ES-I3 (cell line): ENCODE results near the gene FBXO34.
"Not testable (repeated sequence)": the region's sequence is repeated elsewhere in the genome, so short reads cannot be mapped to it uniquely, and the experiment has no call there.

Experiments
- H3K36me3 ChIP-seq: 2 replicates; pipeline ENCODE4 v1.6.1; 2013; ENCODE audit warnings: mild to moderate bottlenecking, low read length, control low read depth, moderate library complexity; ENCODE audit not compliant: insufficient read depth
- H3K4me1 ChIP-seq: 2 replicates; pipeline ENCODE4 v1.6.1; 2013; ENCODE audit warnings: mild to moderate bottlenecking, control low read depth, low read length; ENCODE audit not compliant: insufficient read depth
- H3K9ac ChIP-seq: 2 replicates; pipeline ENCODE4 v1.6.1; 2013; ENCODE audit warnings: low read depth, mild to moderate bottlenecking, low read length, moderate library complexity
- H3K9me3 ChIP-seq: 2 replicates; pipeline ENCODE4 v1.6.1; 2013; ENCODE audit warnings: mild to moderate bottlenecking, low read length, moderate library complexity; ENCODE audit not compliant: control insufficient read depth, insufficient read depth

The FBXO34 gene

GRCh38 chr14:55309761-55310365 is 38.6 kb downstream of the FBXO34 start:
- peaks cover 7% of the 10 kb centered on the region; the same call in 1 of the 2 replicates for H3K4me1 ChIP-seq
- H3K9me3 ChIP-seq, result peaks cover 18% of the 10 kb centered on the region; the same call in 1 of the 2 replicates
- no peak overlapping the region for H3K9ac ChIP-seq
- no peaks in the 10 kb centered on the region for H3K36me3 ChIP-seq

GRCh38 chr14:55312379-55313030 is 41.3 kb downstream of the FBXO34 start:
- H3K9ac ChIP-seq, H3K36me3 ChIP-seq: not testable (repeated sequence)
- H3K9me3 ChIP-seq, result peaks cover 18% of the 10 kb centered on the region; the same call in 1 of the 2 replicates

GRCh38 chr14:55313480-55313879 is 42.3 kb downstream of the FBXO34 start:
- no peak overlapping the region for H3K9ac ChIP-seq
- no peaks in the 10 kb centered on the region for H3K4me1 ChIP-seq
- no peaks in the 10 kb centered on the region for H3K36me3 ChIP-seq
- H3K9me3 ChIP-seq, result peaks cover 18% of the 10 kb centered on the region; the same call in 1 of the 2 replicates

More at GRCh38 chr14:55312379-55313030, 41.3 kb downstream of the FBXO34 start:
- not testable (repeated sequence) for H3K4me1 ChIP-seq

DNA sequence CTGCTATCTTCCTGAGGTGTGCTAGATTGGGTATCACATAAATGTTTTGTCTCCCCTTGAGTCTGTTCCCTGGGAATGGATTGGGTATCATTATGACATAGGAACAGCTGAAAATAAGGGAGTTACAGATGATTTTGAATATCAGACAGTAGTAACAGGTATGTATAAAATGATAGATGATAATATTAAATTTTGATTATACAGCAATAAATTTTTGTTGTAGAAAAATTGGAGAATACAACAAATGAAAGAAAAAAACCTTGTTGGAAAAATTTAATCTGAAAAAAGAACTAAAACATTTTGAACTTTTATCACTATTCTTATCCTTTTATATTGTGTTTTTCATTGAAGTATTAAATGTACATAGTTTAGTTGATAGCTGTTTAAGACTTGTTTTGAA is 43.2 kb downstream of the FBXO34 start:
- Histone ChIP-seq H3K9me3 (peaks cover 16% of the 10 kb centered on the region; the same call in 1 of the 2 replicates), H3K36me3 (no peaks in the 10 kb centered on the region), H3K9ac (no peak overlapping the region), H3K4me1 (no peaks in the 10 kb centered on the region)

GRCh38 chr14:55316564-55316963 is 45.3 kb downstream of the FBXO34 start:
- no peaks in the 10 kb centered on the region for H3K4me1 ChIP-seq
- H3K9ac ChIP-seq, result no peak overlapping the region
- H3K9me3 ChIP-seq, result peaks cover 7% of the 10 kb centered on the region; the same call in 1 of the 2 replicates
- H3K36me3 ChIP-seq, result peaks cover 2% of the 10 kb centered on the region; the same call in 1 of the 2 replicates

GRCh38 chr14:55317542-55318306 is 46.5 kb downstream of the FBXO34 start:
- H3K36me3 ChIP-seq, result peaks cover 2% of the 10 kb centered on the region; the same call in 1 of the 2 replicates

GRCh38 chr14:55318694-55319093 is 47.5 kb downstream of the FBXO34 start:
- H3K36me3 ChIP-seq, result peaks cover 2% of the 10 kb centered on the region; the same call in 1 of the 2 replicates
- H3K4me1 ChIP-seq, result no peaks in the 10 kb centered on the region
- H3K9ac ChIP-seq, result no peak overlapping the region
- no peaks in the 10 kb centered on the region for H3K9me3 ChIP-seq

More at GRCh38 chr14:55317542-55318306, 46.5 kb downstream of the FBXO34 start:
- H3K4me1 ChIP-seq, result no peaks in the 10 kb centered on the region
- no peak overlapping the region for H3K9ac ChIP-seq
- peaks cover 5% of the 10 kb centered on the region; the same call in 1 of the 2 replicates for H3K9me3 ChIP-seq

DNA sequence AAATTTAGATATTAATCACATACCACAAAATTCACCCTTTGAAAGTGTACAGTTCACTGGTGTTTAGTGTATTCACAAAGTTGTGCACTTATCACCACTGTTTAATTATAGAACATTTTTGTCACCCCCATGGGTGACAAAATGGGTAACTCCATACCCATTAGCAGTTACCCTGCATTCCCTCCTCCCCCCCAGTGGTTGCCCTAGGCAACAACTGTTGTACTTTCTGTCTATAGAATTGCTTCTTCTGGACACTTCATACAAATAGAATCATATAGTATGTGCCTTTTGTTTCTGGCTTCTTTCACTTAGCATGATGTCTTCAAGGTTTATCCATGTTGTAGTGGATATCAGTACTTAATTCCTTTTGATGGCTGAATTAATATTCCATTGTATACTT is 52.7 kb downstream of the FBXO34 start:
- Histone ChIP-seq H3K36me3 (peaks cover 2% of the 10 kb centered on the region; the same call in 1 of the 2 replicates), H3K9me3 (no peaks in the 10 kb centered on the region), H3K9ac (no peak overlapping the region), H3K4me1 (no peaks in the 10 kb centered on the region)

GRCh38 chr14:55324812-55325211 is 53.6 kb downstream of the FBXO34 start:
- no peaks in the 10 kb centered on the region for H3K9me3 ChIP-seq
- no peaks in the 10 kb centered on the region for H3K4me1 ChIP-seq
- peaks cover 2% of the 10 kb centered on the region; the same call in 1 of the 2 replicates for H3K36me3 ChIP-seq
- H3K9ac ChIP-seq, result no peak overlapping the region

DNA sequence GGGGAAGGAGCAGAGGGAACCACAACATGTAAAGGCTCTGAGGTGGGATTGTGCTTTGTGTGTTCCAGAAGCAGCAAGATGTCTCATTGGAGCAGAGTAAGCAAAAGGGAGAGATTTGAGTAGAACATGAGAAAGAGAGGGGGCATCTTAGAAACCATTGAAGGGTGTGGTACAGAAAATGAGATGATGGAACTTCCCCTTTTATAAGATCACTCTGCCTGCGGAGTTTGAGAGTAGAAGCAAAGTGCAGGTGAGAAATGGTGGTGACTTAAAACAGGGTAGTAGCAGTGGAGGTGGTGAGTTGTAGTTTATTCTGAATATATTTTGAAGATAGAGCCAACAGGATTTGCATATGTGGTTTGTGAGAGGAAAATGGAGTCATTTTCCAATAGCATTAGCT is 56.0 kb downstream of the FBXO34 start:
- H3K9me3 ChIP-seq, result no peaks in the 10 kb centered on the region
- no peaks in the 10 kb centered on the region for H3K4me1 ChIP-seq
- H3K36me3 ChIP-seq, result no peaks in the 10 kb centered on the region
- H3K9ac ChIP-seq, result no peak overlapping the region

- Histone ChIP-seq H3K9me3 (no peaks in the 10 kb centered on the region), H3K36me3 (no peaks in the 10 kb centered on the region), H3K9ac (no peak overlapping the region), H3K4me1 (no peaks in the 10 kb centered on the region; the same call in 1 of the 2 replicates)
Observed at GRCh38 chr14:55328317-55328716, 57.1 kb downstream of the FBXO34 start.

DNA sequence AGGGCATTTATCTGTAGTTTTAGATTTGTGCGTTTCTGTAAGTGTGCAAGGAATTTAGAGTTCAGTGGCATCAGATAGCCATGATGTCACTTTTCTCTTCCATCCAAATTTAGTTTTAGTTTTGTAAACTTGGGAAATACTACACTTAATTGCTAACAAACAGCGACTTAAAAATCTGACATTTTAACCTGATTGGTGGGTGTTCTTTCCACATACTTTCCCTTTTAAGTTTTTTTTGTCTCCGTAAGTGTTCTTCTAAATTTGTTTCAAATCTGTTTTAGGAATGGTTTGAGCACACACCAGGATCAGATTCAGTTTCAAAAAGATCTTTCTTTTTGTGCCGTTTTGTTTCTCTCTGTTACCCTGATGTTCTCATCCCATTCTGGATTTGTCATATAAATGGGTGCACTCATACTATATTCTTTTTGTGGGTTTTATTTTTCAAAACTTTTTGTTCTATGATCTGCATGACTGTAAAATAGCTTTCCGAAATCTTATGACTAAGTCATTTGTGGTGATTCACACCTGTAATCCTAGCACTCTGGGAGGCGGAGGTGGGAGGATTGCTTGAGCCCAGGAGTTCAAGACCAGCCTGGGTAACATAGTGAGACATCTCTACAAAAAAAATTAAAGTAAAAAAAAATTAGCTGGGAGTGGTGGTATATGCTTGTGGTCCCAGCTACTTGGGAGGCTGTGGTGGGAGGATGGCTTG is 58.9 kb downstream of the FBXO34 start:
- Histone ChIP-seq H3K4me1 (peaks cover 7% of the 10 kb centered on the region), H3K9ac (no peak overlapping the region), H3K9me3 (no peaks in the 10 kb centered on the region), H3K36me3 (no peaks in the 10 kb centered on the region)

DNA sequence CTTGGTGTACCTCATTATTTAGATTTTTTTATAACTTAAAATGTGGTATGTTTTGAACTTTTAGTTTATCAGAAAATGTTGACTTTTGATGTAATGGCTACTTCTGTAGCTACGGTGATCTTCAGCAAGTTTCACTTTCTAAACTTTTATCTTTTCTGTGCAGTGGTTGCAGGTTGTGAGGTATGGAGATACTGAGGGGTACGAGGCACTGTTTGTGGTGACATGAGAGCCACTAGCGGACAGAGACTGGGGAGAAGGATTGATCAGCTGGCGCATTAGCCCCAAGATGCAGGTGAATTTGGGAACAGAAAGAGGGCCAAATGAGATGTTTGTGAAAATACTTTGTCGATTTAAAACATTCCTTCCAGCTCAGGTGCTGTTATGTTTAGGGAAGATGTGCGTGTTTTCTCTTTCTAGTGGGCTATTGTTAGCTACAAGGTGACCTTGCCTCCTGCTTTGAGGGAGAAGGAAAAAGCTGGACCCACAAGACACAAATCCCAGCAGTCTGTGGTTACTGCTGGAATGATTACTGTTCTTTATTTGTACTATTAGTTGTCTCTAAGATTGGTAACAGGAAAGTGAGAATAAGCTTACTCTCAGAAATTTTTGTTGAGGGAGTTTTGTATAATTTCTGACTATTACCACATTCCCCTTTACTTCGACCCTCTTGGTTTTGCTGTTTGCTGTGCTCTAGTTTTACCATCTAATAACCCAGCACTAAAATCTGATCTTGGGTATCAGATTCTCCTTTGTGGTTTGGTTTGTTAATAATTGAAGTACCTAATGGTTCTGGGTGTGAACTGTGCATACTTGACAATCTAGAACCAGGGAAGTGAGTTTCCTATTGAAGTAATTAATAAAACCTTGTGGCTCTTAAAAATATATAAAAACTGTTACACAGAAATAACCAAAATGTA is 61.7 kb downstream of the FBXO34 start:
- H3K9ac ChIP-seq, result no peak overlapping the region
- H3K36me3 ChIP-seq, result no peaks in the 10 kb centered on the region
- peaks cover 7% of the 10 kb centered on the region for H3K4me1 ChIP-seq
- no peaks in the 10 kb centered on the region for H3K9me3 ChIP-seq
